ENCODE data around the gene NLRP3.

GRCh38 chr1:247482747-247483146 lies 66.8 kb downstream of the NLRP3 start:
- TF ChIP-seq CTCF (IDR thresholded peaks at IDR 0.05; ENCODE audit: insufficient read depth, low read depth, low read length) (no peak), EZH2 (IDR thresholded peaks at IDR 0.05; ENCODE audit: insufficient read depth, low read length) (no peak)
